Brain pericyte (primary cell): ENCODE data around the gene MTMR2.
"Not testable (repeated sequence)": the region's sequence is repeated elsewhere in the genome, so short reads cannot be mapped to it uniquely, and the experiment has no call there.

Source experiments
- DNase-seq: peaks from one replicate; pipeline ENCODE4 v3.0.0-alpha.2; 2012; ENCODE audit warnings: low read depth, low spot score

Gene MTMR2

DNA sequence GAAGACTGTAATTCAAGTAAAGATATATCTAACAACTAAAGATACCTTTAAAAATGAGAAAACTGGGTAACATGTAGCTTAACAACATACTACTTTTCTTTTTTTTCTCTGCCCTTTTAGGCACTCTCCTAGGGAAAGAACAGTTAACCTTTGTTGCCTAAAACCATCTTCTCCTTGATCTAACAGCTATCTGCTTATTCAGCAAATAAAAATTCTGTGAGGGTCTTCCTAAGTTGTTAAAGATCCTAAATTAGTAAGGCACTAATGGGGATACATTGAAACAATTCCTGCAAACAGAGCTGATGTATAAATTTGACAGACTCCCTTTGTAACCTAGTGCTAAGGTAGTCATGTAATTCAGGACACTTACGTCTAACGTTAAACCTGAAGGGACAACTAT lies 39.1 kb downstream of the MTMR2 start:
- no peak for DNase-seq

DNA sequence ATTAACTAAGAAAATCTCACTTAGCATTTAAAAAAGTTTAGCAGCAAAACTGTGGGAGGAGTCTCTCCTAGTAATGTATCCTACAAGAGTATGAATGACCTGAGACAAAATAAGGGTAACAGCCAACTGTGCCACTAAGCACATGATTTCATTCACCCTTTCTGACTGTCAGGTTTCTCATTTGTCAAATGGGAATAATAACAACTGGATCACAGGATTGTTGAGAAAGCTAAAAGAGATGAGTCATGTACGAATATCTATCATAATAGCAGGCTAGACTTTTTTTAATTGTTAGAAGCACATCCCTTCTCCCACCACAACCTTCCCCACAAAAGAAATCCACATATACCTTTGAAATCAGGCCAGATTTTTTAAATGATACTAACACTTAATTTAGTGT lies 39.5 kb downstream of the MTMR2 start:
- no peak for DNase-seq

DNA sequence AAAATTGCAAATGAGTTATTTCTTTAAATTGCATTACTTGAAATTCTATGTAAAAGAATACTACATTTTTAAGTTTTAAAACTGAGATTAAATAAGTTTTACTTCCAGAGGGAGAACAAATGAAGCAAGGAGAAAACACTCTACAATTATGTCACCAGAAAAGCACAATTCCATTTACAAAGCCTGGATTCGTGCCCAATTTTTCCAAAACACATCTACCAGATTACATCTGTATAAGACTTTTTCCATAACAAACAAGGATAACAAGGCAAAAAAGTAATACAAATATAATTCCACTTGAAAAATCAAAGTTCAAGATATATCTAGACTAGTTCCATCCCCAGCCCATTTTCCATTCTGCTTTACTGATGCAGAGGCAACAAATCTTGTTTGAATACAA lies 40.5 kb downstream of the MTMR2 start:
- DNase-seq: no peak

DNA sequence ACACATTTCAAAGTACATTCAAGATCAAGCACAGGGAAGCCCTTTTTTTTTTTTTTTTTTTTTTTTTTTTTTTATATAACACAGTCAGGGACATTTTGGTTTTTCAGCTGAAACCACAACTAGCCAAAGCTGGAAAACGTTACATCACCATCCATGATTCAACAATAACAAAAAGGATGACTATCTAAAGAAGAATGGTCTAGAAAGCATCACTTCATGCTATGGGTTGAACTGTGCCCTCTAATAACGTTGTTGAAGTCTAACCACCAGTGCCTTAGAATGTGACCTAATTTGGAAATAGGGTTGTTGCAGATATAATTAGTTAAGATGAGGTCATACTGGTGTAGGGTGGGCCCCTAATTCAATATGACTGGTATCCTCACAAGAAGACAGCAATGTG lies 46.6 kb downstream of the MTMR2 start:
- peak; percentile 87 for DNase-seq

DNA sequence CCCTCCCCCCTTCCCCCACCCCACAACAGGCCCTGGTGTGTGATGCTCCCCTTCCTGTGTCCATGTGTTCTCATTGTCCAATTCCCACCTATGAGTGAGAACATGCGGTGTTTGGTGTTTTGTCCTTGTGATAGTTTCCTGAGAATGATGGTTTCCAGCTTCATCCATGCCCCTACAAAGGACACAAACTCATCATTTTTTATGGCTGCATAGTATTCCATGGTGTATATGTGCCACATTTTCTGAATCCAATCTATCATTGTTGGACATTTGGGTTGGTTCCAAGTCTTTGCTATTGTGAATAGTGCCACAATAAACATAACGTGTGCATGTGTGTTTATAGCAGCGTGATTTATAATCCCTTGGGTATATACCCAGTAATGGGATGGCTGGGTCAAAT lies 53.0 kb downstream of the MTMR2 start:
- not testable (repeated sequence) for DNase-seq

DNA sequence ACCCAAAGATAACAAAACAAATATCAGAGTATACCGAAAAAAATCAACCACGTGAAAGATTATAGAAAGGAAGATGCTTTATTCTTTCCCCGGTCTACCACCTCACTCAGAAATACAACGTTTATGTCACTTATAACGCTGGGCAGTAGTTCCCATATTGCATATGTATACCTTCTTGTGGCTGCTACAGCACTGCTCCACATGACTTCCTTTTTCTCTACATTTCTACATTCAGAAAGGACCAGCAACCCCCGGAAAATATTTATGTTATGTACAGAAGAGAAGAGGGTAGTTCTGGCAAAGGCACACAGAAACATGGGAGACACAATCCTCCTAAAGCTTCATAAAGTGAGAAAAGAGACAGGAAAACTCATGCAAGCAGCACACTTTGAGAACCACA lies 56.8 kb downstream of the MTMR2 start:
- DNase-seq: no peak

DNA sequence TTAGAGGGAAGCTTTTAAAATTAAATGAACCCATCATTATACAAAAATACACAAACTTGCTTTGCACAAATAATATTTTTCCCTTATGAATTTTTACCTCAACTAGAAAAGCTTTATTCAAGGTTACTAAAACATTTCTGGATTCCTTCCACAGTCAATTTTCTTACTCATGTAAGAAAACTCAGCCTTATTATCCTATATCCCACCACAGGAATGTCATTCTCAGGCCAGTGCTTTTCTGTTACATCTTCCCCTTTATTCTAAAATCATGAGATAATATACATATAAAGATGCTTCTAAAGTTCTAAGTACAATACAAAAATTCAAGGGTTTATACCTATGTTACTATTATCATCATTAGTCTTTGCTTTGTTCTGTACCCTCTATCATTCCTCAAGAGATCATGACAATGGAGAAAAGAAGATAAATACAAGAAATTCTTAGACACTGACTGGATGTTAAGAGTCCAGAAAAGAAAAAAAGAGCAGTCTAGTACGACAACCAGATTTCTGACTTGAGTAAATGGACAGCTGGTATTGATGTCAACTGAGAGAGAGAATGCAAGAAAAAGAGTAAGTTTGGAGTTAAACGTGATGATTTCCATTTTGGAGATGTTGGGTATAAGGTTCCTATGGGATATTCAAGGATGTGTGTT lies 60.3 kb downstream of the MTMR2 start:
- DNase-seq: no peak

DNA sequence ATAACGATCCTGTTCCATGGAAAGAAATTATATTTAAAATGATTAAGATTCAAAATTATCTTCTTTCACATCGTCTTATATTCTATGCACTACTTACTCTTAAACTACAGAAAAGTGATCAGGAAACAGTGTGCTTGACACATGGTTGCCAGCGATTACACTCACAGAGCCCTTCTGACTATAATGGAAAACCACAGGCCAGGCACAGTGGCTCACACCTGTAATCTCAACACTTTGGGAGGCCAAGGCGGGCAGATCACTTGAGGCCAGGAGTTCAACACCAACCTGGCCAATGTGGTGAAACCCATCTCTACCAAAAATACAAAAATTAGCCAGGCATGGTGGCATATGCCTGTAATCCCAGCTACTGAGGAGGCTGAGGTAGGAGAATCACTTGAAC lies 63.9 kb downstream of the MTMR2 start:
- not testable (repeated sequence) for DNase-seq

DNA sequence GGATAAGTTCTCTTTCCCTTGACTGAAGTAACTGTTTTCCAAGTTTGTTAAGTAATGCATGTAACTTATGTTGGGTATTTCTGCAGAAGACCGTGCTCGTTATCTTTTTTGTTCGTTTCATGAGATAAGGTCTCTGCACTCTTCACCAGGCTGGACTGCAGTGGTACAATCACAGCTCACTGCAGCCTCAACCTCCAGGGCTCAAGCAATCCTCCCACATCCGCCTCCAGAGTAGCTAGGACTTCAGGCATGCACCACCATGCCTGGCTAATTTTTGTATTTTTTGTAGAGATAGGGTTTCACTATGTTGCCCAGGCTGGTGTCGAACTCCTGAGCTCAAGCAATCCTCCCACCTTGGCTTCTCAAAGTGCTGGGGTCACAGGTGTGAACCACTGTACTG lies 69.5 kb downstream of the MTMR2 start:
- DNase-seq: not testable (repeated sequence)

DNA sequence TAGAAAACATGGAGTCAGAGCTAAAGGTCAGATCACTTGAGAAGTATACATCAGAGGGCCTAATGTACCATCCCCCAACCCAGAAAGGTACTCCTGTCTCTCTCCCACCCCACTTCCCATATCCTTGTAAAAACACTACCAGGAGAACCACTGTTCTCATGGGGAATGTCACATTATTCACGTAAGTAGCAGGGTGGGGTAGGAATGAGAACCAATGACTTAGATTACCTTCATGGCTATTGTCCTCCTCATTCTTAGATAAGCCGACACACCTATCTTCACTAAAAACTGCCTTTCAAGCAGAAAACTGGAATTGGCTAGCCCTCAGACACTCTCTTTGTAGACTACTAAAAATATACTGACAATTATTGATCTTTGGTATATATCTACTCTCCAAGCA lies 70.0 kb downstream of the MTMR2 start:
- DNase-seq: no peak

DNA sequence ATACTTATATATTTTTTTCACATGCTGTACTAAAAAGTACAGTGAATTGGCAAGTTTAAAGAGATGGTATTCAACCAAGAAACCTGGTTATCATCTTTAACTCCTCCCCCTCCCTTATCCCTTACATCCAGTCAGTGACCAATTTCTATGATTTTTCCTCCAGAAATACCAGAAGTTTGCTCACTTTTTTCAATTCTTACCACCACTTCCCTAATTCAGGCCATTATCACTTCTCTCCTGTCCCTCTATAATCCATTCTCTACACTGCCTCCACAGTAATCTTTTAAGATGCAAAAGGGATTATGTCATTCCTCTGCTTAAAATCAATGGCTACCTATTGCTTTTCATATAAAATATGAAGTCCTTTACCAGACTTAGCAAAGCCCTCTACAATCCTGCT lies 70.8 kb downstream of the MTMR2 start:
- DNase-seq: no peak

DNA sequence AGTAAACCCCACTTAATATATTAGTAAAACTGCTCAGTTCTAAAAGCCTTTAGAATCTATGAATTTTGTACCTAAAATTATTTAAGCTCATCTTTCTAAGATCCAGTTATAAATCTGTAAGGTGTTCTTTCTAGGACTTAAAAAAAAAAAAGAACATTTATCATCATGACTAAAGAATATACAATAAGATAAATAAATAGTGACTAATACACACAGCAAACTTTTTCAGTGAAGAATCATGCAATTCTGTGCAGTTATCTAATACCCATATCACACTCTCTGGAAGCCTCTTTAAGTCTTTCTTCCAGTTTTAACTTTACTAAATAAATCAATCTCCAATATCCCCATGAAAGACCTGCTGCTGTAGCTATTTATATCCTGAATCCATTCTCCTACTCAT lies 73.8 kb downstream of the MTMR2 start:
- DNase-seq: no peak

DNA sequence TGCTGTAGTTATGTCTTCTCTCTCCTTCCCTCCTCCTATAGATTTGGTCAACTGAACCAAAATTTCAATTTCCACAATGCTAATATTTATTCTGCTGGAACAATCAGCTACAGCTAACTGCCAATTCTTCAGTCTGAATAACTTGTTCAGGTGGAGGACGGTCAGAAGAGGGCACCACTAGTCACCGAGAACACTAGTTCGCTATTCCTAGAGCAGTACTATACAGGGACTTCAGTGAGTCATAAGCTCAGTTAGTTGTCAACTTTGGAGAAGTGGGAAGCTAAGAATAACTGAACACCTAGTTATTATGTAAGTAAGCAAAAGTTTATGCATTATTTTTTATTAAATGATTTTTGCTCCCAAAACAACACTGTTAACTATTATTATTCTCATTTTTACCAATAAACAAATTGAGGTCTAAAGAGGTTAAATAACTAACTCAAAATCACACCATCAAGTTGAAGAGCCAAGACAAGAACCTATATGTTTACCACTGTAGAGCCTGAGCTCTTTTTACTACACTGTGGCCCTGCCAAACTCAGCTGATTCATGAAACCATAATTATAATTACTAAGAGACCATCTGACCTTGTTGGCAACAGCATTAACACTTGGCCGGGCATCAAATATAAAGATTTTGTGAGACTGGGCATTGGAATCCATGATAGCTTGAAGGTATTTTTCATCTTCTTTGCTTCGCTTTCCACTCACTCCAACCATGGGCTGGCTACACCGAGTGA lies 74.7 kb downstream of the MTMR2 start:
- DNase-seq: peak; percentile 45

DNA sequence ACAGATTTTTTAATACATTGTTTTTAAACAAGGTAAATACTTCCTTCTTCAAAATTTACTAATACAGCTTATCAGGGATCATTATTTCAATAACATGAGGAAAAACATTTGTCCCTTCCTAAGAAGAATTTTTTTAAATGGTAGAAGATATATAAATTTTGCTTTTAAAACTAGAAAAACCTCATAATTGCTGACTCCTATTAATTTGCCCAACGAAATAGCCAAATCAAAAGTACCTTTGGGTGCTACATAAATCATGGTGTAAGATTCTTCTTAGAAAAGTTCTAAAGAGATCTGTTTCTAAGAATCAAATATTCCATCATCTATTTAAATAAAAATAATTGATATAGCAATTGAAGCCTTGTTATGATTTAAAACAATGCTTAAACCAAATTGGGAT lies 78.7 kb downstream of the MTMR2 start:
- DNase-seq: no peak

DNA sequence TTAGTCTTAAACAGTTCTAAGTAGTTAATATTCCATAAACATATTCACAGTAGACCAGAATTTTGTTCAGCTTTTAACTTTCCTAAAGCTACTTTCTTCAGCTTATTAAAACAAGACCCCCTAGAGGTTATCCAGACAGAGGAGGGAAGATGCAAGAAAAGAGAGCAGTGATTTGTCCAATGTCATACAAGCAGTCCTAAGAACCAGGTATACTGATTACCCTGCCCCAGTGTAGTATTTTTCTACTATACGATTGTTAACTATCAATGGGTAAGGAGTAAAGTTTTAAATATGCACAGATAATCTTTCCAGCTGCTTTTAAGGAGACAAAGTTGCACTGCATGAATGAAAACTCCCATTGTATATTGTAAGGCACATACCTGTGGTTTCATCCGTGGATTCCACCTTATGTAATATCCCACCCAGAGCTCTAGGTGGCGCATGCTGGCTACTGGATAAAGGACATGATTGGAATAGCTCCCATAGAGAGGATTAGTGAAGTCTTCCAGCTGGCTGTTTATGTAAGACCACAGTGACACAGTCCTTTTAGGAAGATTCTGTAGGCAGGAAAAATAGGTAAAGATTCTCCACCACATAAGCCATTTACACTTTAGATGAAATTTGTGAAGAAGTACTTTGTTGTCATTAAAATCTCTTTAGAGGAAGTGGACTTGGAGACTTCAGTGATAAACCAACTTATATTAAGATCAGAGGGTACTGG lies 88.0 kb downstream of the MTMR2 start:
- peak; percentile 57 for DNase-seq

DNA sequence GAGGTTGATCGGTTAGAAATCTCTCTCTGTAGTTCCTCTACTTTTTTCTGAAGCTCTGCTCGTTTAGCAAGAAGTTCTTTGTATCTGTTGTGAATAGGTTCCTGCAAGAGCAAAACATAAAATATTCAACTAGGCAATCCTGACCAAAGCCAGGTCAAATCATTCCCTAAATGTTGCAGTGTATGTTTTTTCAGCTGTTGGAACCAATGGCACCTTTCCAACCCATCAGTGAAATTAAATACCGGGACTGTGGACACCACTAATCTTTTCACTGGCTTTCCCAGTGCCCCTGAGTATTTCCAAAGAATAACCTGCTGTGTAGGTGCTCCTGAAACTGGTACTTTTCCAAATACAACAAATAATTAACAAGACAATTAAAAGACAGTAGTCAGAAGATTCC lies 88.6 kb downstream of the MTMR2 start:
- DNase-seq: no peak

DNA sequence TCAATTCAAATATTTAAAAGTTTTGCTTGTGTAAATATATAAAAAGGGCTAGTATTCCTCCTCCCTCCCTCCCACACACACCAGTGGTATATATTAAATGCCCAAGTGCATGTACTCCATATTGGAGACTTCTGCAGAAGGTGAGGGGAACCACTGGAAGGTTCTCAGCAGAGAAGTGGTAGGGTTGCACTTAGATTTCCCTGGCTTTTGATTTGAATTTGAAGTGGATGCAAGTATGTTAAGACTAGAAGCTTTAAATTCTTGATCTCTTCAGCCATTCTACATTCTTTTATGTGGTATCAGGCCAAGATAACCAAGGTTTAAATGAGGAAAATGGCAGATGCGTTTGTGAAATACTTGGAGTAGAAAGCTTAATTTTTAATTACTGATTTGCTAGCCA lies 90.5 kb downstream of the MTMR2 start:
- no peak for DNase-seq

DNA sequence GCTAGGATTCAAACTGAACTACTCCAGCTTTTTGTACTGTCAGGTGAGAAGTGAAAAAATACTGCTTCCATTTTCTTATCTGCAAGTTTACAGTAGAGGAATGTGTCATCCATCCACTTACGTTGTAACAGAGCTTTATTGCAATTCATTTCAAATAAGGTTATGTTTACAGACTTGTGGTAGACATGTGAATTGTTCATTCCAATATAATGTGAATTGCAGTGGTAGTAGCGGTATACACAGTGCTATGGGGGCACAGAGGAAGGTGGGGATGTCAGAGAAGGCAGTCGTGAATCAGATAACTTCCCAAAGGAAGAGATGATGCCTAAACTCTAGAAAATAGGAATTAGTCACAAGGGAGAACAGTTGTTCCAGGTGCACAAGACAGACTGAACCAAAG lies 91.1 kb downstream of the MTMR2 start:
- DNase-seq: no peak

DNA sequence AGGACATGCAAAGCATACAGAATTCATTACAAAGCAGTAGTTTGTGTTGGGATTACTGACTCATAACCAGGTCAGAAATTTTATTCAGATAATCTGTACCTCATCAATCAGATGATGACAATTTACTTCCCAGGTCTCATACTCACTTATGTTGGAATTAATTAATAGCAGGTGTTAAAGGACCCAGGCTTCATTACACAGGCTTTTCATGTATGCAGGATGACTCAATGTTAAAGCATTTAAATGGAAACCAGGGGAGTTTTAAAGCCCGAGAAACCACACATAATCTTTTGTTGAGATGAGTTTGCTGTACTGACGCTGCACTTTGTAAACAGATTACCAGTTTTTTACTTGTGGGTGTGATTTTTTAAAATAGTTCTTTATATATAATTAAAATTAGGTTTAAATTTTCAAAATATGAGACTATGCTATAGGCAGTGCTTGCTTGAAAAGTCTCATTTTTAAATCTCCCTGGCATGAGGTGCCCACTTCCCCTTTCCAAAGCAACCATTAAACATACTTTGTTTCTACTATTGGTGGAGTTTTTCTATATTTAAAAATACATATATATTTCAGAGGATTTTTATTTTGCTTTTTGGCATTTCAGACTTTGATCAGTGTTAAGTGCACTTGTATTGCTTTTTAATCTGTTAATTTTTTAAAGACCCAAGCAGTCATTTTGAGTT lies 92.6 kb downstream of the MTMR2 start:
- DNase-seq: no peak

DNA sequence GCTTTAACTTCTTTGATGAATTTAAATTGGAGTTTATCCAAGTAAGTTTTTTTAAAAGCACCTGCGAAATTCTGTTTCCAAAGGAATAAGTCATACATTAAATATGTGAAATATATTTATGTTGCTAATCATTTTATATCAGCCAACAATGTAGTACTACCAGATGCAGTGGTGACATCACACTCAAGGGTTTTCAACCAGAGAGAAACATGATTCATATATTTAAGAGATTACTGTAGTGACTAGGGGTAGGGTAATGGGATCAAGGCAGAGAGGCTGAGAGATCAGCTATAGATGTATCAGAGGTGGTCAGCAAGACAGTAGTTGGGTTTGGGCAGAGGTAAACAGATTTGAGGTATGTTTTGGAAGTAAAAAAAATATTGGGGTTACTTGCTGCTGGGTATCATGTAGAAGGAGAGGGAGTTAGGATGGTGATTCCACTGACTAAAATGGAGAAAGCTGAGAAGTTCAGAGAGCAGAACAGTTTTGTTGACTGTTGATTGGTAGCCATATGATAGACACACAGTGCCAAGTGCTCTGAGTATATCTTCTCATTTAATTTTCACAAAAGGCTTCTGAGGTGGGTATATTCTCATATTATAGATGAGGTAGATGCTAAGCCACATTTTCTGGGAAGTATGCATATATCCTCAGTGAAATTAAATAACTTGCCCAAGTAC lies 94.2 kb downstream of the MTMR2 start:
- DNase-seq: no peak

DNA sequence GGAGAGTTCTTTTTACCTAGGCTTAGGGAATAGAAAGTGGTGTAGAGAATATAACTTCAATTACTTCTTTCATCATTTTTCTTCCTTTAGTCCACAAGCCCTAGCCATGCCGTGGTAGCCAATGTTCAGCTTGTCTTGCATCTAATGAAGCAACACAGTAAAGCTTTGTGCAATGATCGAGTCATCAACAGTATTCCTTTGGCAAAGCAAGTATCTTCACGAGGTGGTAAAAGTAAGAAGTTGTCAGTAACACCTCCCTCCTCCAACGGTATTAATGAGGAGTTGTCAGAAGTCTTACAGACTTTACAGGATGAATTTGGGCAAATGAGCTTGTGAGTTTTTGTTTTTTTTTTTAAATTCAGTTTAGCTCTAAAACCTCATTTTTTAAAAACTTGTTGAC lies 96.2 kb downstream of the MTMR2 start:
- no peak for DNase-seq

DNA sequence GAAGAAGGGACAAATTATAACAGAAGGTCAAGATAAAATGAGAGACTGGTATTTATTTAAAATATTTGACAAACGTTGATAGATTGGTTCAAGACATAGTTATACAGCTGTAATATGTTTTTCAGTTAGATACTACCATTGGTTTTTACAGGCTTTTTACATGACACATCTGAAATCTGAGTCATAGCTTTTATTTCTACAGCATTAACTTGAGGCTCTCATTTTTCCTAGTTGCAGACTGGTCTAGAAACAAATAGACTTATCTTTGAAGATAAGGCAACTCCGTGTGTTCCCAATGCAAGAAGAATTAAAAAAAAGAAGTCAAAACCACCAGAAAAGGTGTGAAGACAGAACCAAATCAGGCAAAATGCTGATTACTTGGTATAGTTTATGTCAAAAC lies 102.3 kb downstream of the MTMR2 start:
- no peak for DNase-seq
